NK-92 treated with Interleukin-12 subunit alpha and Interleukin-12 subunit beta, amount 100 ng/mL, for 24 hours (cell line): ENCODE data around the gene PLEKHG4.

Source experiments
- DNase-seq: peaks from one replicate; lab custom pipeline; 2025; lab: John Stamatoyannopoulos, UW

PLEKHG4 gene

DNA sequence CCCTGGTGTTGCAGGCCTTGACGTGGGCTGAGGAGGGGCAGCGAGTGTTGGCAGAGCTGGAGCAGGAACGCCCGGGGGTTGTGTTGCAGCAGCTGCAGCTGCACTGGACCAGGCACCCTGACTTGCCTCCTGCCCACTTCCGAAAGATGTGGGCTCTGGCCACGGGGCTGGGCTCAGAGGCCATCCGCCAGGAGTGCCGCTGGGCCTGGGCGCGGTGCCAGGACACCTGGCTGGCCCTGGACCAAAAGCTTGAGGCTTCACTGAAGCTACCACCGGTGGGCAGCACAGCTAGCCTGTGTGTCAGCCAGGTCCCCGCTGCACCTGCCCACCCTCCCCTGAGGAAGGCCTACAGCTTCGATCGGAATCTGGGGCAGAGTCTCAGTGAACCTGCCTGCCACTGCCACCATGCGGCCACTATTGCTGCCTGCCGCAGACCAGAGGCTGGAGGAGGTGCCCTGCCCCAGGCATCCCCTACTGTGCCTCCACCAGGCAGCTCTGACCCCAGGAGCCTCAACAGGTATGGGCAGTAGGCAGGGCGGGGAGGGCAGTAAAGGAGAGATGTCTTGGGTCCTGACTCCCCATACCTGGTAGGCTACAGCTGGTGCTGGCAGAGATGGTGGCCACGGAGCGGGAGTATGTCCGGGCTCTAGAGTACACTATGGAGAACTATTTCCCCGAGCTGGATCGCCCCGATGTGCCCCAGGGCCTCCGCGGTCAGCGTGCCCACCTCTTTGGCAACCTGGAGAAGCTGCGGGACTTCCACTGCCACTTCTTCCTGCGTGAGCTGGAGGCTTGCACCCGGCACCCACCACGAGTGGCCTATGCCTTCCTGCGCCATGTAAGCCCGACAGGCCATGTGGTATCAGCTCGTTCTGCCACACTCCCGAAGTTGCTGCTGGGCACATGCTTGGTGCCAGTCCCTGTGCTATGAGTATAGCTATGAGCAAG is 5.6 kb downstream of the PLEKHG4 start:
- DNase-seq = no peak

DNA sequence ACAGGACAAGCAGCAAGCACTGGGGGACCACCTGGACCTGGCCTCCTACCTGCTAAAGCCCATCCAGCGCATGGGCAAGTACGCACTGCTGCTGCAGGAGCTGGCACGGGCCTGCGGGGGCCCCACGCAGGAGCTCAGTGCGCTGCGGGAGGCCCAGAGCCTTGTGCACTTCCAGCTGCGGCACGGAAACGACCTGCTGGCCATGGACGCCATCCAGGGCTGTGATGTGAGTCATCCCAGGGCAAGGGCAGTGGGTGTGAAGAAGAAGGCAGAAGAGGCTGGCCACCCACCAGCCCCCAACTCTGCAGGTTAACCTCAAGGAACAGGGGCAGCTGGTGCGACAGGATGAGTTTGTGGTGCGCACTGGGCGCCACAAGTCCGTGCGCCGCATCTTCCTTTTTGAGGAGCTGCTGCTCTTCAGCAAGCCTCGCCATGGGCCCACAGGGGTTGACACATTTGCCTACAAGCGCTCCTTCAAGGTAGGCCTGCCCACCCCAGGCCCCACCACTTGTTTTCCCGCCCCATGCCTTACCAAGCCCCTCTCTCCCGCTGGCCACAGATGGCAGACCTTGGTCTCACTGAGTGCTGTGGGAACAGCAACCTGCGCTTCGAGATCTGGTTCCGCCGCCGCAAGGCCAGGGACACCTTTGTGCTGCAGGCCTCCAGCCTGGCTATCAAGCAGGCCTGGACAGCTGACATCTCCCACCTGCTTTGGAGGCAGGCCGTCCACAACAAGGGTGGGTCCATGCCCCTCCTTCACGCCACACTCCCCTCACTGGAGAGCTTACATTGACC is 7.3 kb downstream of the PLEKHG4 start:
- no peak for DNase-seq

DNA sequence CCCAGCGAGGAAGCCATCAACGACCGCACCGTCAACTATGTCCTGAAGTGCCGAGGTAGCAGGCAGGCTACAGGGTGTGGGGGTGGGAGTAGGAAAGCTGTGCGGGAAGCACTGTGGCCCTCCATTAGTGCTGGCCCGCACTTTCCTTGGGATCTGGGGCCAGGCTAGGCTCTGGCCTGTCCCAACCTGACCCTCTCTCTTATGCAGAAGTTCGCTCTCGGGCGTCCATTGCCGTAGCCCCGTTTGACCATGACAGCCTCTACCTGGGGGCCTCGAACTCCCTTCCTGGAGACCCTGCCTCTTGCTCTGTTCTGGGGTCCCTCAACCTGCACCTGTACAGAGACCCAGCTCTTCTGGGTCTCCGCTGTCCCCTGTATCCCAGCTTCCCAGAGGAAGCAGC is 8.6 kb downstream of the PLEKHG4 start:
- no peak for DNase-seq

DNA sequence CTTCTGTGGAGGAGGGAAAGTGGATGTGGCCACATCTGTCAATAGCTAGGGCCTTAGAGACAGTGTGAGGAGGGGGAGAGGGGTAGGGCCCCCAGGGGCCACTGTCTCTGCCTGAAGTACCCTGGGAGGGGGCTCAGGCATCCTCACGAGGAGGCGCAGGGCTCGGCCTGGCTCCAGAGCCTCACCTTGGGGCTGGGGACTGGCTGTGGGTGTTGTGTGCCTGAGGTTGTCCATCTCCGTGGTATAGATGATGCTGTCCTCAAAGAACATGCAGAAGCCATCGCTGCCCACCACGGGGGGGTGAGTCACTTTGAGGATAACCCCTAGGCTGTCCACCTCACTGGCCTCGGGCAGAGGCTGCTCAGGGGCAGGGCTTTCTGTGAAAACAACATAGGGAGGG is 12.1 kb downstream of the PLEKHG4 start:
- DNase-seq = no peak

DNA sequence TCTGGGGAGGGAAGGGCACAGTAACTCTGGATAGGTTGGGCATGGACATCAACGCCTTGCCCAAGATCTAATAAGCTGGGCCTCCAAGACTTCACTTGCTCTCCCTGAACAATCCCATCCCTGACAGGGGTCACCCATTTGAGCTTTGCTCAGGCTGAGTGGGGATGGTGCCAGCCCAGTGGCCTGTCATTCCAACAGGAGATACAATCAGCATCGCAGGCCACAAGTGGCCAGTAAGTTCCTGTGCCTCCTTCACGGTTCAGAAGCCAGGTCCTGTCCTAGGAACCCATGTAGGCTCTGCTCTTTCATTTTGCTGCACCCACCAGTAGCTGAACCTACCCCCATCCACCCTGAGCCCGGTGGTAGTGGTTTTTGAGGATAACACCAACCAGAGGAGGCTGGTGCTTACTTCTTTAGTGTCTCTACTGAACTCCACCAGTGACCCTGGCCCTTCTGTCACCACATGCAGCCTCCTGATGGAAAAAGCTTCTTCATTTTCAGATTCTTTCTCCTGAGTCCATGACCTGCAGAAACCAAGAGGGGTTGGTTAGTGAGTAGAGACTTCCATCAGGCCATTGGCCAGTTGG is 14.9 kb downstream of the PLEKHG4 start:
- no peak for DNase-seq

DNA sequence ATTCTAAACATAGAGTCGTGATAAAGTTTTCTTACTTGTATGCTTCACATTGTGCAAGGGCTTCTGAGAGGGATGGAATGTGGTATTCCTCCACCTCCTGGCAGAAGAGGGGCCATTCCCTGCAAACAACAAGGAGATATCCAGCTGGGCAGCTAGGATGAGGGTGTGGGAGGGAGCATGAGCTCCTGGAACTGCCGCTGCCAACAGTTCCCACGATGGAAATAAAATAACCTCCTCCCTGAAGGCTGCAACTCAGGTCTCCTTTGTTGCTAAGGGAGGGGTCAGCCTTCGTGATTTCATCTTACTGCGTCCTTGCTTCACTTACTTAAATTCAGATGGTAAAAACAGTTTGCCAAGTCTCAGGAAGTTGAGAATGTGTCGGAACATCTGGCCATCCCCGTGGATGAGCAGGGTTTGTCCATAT is 15.6 kb downstream of the PLEKHG4 start:
- DNase-seq = no peak

DNA sequence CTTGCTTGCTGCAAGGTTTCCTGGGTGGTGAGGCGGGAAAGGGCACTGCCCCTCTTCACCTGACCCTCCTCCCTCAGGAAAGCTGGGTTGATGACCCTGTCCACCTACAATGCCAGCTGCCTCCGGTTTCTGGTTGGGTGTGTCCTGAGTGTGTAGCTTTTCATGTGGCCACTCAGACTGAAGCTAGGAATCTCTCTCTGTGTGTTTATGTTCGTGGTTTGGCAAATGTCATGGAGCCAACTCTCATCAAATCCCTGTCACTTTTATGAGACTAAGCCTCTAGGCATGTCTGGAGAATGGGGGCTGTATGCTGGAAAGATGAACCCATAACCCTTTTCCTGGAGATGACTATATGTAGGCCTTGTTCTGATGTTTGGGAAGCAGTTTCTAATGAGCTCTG is 17.1 kb downstream of the PLEKHG4 start:
- no peak for DNase-seq

DNA sequence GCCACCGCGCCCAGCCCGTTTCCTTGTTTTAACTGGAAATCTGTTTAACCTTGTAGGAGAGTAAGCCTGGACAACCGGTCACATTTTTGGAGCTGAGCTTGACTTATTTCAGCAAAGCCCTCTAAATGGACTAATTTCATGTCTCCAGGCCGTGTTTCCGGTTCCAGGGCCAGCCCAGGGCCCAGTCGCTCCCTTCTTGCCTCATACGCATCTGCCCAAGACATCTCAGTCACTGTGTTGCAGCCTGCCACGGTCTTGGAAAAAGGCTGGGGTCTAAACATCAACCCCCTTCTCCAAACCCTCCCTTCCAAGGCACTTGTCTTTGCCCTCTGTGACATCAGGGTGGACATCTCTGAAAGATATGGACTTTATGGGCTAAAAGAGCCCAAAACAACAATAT is 18.9 kb downstream of the PLEKHG4 start:
- no peak for DNase-seq

DNA sequence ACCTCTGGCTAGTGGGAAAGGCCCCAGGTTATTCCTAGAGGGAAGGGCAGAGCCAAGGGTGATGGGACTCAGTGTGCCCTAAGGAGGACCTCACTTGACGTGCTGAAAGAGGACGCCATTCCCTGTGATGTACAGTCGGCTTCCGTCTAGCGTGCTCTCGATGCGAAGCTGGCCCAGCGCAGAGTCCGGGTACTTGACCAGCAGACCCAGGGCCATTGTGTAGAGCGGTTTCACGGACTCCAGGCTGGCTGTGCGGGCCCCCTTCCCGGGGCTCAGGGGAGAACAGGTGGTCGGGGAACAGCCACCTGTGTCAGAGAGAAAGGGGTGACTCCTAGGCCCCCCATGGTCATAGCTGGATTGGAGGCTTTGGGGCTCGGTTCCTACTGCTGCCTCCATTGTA is 19.9 kb downstream of the PLEKHG4 start:
- no peak for DNase-seq

DNA sequence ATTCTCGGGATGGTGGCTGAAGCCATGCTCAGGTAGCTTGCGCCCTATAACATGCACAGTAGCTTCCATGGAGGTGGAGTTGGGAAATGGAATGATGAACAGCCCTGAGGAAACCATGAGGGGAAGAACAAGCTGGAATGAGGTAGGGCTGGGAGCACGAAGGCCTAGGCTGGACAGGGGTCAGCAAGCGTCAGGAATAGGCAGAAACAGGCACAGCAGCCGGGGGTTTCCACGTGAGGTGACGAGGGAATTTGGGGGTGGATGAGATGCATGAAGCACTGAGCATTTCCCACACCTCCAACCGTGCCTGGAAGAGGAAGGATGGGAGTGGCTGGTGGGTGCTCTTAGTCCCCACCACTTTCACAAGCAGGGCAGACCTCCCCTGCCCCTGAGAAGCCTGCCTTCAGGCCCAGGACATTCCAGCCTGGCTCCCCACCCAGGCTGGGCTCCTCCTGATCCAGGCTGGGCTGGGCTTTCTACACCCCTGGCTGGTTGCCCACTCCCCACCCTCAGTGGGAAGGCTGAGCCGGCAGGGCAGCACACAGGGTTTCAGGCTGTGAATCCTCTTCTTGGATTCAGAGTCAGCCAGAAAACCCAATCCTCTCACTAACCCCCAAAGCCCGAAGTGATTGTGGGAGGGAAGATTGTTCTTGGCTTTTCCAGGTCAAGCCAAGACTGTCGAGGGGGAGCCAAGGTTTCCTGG is 21.9 kb downstream of the PLEKHG4 start:
- no peak for DNase-seq

DNA sequence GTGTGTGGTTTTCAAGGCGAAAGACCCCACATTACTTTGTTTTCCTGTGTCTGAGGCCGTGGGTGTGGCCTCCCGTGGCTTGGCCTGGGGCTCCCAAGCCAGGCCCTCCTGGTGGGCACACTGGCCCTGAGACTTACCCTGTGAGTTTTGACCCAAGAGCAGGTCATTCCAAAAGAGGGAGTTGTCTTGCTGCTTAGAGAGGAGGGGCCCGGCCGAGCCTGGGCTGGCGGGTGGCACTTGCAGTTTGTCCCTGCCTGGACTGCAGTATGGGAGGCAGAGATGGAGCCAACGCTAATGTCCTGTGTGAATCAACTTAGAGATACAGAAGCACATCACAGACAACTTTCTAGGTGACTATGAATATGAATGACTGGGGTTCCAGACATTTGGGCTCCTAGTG is 22.7 kb downstream of the PLEKHG4 start:
- no peak for DNase-seq

DNA sequence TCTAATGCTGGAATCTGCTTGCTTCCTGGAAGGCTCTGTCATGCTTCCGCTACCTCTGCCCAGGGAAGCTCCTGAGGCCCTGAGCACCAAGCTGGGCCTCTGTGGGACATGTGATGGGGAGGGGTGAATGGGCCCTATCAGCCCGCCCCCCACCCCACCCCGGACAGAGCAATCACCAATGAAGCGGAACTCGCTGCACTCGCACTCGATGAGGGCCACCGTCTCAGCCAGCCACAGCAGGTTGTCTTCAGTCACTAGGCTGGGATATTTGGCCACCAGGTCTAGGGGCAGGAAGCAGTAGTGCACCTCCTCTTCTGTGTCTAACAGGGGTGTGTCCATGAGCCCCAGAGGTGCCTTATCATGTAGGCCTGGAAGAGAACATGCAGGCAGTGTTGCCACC is 23.6 kb downstream of the PLEKHG4 start:
- no peak for DNase-seq

DNA sequence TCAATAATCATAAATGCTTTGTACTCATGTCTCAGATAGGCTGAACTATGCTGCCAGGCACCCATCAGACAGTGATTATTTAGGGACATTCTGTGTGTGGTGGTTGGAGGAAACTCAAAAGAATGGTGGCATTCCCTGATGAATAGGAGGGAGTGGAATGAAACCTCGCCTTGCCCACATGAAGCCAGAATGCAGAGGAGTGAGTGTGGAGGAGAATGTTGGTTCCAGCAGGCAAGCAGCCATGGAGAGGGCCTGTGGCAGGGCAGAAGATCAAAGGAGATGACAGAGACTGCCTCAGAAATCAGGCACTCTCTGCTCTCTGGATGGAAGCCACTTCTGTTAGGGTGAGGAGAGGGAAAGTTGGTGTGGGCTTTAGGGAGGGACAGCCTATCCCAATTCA is 24.7 kb downstream of the PLEKHG4 start:
- DNase-seq = no peak

DNA sequence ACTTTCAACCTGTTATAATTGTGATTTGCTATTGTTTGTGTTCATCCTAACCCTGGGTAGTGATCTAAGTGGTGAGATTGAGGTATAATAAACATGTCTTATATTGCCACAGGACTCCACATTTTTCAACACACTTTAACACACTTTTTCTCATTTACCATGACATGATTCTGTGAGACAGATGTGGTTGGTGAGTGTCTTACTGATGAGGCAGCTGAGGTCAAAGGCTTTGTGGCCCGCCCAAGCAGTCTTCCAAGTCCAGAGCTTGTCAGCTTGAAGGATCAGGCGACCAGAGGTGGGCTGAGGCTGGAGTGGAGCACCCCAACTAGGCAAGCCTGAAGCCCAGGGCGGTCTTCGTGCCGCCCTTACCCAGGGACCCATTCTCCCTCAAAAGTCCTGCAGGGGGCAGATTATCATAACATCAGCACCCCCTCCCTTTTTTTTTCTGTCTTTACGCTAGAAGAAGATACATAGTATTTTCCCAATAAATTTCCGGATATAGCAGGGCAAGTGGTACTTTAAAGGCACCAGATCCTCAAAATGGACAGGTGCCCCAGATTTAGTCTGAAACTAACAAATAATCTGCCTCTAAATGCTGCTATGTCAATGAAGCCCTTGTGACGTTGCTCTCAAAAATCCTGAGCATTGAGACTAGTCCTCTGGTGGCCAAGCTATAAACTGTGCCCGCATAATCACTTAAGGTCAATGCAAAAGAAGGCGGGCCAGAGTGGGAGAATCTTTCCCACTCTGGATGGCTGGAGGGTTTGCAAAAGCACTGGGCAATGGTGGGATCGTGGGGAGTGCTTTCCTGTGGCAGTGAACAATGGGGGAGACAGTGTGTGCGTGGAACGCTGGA is 26.1 kb downstream of the PLEKHG4 start:
- no peak for DNase-seq

DNA sequence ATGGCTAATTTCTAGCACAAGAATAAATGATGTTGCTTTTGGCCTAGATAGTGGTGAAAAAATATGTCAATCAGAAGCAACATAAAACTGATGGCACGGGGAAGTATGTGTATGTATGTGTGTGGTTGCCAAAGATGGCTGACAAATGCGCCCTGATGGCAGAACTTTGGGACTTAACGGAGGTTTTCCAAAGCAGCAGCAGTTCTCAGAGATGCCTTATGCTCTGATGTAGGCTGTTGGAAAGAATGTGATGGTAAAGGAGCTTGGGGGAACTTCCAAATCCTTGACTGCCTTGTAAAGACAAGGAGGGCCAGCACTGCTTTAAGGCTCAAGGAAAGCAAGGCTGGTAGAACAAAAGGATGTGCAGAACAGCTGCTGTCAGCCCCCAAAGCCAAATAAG is 31.2 kb downstream of the PLEKHG4 start:
- no peak for DNase-seq

DNA sequence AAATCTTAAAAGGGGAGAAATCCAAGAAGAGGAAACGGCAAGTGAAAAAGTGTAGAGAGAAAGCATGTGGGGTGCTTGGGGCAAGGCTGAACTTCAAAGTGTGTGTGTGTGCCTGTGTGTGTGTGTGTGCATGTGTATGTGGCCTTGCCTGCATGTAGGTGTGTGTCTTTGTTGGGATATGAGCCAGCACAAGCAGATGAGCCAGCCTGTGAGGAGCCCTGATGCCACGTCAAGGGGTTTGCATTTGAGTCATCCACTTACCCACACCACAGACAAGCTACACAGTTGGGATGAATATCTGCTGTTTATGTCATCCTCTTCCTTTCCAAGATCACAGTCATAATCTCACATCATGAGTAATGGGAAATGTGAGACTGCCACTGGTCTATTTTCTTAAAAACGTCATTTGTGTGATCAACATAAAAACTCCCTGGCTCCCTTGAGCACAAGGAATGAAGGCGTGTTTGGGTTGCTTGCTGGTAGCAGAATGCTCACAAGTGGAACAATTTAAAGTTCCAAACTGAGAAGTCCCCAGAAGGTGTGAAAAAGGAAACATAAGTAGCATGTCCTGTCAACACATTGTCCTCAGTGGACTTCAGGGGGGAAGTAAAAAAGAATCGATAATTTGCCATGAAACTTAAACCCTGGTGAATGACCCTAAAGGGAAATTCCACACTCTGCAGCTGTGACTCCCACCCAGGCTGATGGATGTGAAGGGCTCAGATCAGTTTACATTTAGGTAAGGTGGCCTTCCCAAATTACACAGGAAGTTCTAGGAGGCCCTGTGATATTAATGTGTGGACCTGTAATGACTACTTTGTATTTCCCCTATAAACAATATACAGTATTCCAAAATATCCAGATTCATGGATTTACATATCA is 32.5 kb downstream of the PLEKHG4 start:
- peak; percentile 22 for DNase-seq

DNA sequence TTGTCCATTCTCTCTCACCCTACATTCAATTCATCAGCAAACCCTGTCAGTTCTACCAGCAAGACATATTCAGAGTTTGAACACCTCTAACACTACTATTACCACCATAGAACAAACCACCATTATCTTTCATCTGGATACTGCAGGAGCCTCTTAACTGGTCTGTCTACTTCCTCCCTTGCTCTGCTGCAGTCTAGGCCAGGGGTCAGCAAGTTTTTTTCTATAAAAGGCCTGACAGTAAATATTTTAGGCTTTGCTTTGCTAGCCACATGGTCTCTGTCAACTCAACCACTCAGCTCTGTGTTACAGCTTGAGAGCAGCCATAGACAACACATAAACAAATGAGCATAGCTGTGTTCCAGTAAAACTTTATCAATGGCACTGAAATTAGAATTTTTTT is 33.4 kb downstream of the PLEKHG4 start:
- DNase-seq = no peak

DNA sequence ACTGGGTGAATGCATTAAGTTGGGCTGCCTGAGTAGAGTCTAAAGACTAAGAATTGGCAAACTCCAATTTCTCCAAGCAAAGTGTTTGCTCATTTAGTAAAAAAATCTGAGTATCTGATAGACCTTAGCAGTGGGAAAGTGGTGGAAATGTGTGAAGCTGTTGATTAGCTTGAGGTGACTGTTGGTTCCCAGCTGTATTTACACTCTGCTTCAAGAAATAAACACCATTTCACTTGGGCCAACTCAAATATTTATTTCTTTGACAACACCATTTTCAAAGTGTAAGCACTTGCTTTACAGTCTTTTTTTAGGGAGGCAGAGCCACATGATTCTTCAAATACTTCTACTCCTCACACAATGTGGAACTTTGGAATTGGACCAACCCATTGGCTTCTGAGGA is 38.5 kb downstream of the PLEKHG4 start:
- DNase-seq = no peak

DNA sequence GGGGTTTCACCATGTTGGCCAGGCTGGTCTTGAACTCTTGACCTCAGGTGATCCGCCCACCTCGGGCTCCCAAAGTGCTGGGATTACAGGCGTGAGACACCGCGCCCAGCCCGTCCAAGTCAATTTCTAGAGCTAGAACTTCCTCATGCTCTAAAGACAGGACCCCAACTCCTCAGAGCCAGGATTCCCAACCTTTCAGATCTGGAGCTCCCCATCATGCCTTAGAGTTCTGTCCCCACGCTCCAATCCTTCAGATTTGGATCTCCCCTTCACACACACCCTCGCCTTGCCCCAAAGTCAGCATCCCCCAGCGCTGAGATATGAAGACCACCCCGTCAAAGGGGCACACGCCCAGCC is 46.8 kb downstream of the PLEKHG4 start:
- no peak for DNase-seq
